GM21390 (cell line): Measurements from ENCODE around the gene TNKS1BP1.

Experiments used
- ATAC-seq: cut with Tn5 transposase; IDR thresholded peaks from one replicate; pipeline ENCODE4 v1.9.1; 2021; ENCODE audit not compliant: unreplicated experiment

The TNKS1BP1 gene

DNA sequence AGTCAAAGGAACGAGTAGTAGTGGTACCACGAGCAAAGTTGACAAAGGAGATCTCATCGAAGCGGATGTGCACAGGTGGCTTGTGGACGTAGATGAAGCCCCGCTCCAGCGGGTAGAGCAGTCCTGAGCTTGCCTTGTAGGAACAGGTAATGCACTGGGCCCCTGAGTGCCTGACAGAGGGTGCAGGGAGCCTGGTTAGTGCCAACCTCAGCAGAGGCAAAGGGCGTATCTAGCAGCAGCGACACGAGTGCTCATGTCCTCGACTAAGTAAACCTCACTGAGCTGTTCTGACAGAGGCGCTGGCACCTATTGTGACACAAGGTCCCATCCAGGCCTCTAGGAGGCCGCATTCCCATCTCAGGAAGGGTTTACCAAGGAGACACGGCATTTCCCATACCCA lies 7.0 kb upstream of the TNKS1BP1 start:
- ATAC-seq = no peak

DNA sequence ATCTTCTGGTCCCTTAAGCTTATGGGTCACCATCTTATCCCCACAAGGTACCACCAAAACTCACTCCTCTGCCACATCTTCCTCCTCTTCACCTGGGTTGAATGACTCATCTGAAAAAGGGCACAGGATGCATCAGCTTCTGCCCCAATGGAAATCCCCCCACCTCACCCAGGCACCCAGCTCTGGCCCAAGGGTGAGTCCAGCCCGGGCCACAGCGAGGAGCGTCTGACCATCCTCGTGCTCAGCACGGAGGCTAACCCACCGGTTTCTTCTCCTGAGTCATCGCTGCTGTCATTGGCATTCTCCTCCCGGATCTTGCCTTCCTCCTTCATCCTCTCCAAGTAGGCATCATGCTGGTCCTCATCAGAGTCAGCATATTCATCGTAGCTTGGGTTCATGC lies 5.3 kb upstream of the TNKS1BP1 start:
- no peak for ATAC-seq

DNA sequence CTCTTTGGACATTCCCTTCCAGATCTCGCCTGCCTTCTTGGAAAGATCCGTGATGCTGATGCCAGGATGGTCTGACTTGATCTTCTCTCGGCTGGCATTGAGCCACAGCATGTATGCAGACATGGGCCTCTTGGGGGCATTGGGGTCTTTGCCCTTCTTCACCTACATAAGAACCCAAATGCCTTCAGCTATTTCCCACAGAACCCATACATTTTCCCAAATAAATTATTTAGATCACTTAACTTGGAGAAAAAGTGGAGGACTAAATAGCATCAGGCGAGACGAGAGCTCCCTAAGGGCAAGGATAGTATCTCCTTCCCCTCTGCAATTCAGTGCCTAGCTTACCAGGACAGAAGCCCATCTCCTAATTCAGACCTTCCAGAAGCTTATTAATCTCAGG lies 3.0 kb upstream of the TNKS1BP1 start:
- no peak for ATAC-seq

DNA sequence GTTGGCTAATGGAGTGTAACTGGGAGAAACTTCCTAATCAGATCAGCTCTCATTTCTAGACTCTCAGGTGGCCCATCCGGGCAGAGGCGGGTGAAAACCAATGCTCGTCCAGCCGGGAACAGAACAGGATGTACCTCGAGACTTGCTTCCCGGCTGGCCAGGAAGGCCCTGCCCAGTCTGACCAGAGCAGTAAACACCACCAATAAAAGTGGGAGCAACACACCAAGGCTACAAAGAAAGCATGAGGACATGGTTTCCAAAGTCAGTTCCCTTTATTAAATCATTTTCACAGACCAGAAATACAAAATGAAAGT lies 940 bp upstream of the TNKS1BP1 start:
- ATAC-seq = no peak

DNA sequence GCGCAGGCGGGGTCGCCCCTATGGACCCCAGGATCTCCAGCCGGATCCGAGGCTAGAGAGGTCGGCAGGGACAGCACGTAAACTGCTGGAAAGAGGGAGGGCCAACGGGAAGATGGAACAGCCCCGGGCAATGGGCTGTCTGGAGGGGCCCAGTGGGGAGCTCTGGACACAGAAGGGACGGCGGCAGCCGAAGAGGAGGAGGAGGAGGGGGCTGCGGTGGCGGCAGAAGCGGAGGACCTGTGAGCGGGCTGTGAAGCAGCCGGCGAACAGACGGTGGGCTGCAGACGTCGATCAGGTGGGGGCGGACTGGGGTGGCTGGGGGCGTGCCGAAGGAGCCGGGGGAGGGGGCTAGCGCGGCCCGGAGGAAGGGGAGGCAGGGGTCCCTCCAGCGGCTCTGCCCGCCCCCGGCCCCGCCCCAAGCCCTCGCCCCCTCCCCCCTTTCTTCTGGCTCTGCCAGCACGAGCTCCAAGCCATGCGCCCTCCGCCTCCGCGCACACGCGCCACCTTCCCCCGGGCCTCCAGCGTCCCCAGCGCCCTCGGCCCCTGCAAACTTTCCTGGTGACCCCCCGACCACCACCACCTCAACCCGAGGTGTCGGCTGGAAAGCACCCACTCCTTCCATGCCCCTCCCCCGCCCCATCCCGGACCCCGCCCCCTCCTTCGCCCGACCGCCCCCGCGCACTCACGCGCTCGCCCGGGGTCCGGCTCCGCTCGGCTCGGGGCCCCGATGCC lies 432 bp downstream of the TNKS1BP1 start:
- ATAC-seq = no peak

DNA sequence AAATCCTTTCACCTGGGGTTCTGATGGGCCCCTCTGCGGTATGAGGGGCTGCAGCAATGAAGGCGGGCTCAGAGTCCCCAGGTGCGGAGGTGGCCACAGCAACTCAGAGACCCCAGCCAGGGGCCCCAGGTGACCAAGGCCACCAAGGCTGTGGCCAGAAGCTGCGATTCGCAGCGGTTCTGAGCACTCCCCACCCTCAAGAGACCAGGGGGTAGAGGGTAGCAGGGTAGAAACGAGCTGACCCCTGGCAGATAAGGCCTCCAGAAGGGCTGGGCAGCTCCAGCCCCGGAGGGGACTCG lies 948 bp downstream of the TNKS1BP1 start:
- no peak for ATAC-seq

DNA sequence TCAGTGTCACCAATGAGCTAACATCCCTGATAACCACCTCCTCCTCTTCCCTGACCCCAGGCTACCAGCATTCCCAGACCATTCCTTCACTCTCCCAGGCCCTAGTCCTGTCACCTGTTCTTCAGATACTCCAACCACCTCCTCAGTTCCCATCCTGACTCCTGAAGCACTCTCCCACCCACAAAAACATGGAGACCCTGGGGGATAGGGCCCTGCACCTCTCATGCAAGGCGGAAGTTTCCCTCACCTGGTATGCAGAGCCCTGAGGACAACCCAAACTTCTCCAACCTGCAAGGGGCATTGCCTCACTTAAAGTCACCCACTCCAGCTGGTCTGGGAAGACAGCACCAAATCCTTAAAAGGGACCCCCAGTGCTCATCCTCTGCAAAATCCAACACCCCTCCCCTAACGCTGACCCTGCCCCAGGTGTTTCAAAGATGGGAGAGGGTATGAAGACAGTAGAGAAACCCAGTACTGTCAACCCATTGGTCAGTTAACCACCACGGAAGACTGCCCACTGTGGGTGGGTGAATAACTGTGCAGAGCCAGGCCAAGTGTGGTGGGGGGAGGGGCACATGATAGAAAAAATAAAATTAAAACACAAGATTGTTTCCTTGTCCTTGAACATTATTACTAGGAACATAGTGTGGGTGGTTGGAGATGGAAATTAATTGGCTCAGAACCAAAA lies 1.4 kb downstream of the TNKS1BP1 start:
- ATAC-seq = no peak

DNA sequence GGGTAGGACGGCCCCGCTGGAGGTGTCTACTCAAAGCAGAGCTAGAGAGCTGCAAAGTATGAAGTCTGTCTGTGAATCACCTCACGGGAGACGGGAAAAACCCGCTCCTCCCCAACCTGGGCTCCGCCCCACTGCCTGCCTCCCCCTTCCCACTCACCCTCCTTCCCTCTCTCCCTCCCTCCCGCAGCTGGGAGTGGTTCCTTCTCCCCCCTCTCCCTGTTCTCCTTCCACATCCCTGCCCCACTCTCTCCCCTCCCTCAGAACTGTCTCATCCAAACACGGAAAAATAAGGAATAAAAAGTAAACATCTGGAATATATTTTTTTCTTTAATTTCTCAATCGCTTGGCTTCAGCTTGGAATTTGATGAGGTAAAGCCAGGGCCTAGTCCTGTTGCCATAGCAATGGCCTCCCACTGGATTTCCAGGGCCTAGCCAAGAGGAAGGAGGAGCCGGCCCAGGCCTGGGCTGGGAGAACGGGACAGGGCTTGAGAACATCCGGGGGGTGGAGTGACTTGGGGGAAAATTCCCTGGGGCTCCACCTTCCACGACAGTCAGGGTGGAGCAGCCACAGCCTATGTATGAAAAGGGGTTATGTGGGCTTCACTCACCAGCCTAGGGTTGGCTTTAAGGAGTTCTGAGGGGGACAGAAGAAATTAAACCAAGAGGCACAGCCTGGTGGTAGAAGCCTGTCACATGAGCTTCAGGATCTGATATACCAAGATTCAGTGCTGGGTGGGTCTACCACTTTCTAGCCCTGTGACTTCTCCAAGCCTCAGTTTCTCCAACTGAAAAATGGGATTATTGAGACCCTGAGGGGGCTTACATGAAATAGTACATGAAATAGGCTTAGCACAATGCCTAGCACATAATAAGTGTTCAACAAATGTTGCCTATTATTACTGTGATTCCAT lies 2.2 kb downstream of the TNKS1BP1 start:
- ATAC-seq = no peak

DNA sequence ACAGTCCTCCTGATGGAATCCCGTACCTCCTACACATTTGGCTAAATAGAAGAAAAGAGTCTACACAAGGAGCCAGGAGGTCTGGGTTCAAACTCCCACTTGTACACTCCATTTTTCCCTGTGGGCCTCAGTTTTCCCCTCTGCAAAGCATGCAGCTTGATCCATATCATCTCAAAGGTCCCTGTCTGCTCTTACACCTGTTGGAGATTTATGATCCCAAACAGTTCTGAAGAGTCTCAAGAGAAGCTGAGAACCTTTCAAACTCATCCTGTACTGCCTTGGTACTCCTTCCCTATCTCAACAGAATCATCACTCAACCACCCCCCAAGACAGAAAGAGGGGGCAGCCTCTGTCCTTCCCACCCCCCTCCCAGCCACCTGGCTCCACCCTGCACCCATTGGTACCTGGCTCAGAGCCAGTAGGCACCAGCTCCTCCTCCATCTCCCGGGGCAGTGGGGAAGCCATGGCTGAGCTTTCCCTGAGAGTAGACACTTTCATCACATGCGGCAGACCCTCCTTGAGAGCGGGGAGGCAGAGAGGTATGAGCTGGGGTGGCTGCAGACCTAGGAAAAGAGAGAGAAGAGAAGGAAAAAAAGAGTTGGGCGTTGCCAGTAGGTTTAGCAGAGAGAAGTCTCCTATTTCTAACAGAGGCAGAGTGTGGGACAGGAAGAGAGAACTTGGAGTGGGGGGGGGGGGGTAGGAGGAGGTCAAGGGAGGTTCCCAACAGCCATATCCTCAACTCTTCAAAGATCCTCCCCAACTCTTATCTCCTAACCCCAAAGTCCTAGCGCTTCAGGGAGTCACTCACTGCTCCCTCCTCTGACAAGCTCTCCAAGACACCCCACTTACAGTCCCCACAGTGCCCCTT lies 3.1 kb downstream of the TNKS1BP1 start:
- no peak for ATAC-seq

DNA sequence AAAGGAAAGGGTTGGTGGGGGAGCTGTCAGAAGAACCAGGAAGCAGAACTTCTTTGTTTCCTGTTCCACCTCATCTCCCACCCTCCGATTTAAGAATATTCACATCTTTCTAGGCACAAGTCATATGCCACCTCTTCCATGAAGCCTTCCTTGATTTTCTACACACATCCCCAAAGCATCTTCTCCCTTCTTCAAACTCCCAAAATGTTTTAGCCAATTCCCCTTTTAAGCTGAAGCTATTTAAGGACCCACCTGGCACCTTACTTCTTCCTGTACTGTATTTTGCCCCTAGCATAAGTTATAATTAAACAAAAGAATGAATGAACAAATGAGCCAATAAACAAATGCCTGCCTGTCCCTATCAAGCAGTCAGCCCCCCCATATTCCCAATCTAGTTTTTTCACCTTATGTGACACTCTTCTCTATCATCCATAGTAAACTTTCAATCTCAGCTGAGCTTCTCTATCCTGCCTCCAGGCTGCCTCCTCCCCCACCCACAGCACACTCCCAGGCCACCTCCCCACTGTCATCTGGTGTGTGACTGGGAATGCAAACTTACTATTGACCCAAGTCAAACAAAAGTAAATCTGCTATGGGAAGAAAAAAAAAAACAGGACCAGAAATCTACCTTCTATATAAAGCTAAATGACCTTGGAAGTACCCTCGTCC lies 3.9 kb downstream of the TNKS1BP1 start:
- no peak for ATAC-seq

DNA sequence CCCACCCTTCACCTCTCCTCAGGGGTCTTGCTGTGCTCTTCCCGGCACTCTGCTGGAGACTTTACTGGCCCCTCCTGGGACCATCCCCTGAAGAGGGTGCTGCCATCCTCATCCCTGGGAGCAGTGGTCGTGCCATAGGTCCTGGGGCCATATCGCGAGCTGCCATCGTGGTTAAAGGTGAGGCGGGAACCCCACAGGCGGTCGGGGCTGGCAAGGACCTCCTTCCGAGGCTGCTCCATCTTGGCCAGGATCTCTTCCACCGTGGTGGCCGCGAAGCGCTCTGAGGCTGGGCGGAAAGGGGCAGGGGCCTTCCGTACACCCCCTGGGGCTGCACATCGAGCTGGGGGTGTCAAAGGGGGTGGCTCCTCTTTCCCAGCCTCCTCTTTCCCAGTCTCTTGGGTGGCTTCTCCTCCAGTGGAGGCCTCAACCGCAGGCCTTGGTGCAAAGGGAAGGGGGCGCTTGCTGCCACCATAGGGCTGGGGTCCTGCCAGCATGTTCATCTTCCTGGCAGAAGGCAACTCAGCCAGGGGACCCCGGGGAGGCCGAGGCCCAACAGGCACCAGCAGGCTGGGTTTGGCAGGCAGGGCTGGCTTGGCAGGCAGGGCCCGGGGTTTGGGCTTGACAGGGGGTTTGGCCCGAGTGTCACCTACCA lies 4.6 kb downstream of the TNKS1BP1 start:
- no peak for ATAC-seq

DNA sequence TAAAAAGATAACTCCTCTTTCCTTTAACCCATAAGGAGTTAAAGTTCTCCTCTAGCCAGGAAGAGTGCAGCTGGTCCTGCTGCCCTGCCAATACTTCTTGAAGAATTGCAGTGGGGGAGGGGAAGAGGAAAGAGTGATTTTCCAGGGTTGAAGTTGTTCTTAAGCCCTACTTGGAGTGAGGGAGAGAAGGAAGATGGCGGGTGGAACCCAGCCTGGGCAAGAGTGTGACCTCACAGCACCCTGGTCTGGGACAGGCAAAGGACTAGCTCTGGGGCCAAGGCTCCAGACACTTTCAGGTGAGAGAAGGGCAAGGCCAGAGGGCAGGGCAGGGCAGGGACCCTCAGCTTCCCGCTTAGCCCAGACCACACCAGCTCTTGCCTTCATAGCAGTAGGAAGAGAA lies 6.6 kb downstream of the TNKS1BP1 start:
- no peak for ATAC-seq

DNA sequence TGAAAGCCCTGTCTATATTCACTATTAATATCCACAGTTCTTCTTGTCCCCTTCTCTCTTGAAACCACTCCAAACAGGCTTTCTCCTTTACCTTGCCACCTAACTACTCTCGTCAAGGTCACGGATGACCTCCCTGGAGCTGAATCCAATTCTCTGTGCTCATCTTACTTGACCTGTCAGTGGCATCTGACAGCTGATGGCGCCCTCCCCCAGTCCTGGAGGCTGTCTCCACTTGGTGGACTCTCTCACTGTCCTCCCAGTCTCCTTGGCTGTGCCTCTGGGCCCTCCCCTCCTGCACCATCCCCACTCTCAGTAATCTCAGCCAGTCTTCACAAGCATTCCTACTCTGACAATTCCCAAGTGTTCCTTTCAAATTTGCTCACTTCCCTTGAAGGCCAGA lies 8.7 kb downstream of the TNKS1BP1 start:
- ATAC-seq = no peak

DNA sequence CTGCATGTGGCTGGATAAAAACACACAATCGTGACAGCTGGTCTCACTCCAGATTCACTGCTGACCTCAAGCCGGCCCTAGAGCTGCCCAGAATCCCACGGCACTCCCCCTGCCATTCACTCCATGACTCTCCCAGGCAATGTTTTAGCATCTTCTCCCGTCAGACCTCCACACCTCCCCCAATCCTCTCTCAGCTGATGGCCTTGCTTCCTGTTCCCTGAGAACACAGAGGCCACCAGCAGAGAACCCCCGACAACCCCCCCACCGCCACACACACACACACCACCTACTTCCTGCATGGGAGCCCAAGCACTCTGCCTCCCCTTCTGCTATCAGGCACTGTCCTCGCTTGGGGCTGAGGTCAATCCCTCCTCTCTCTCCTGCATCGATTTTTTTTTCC lies 9.3 kb downstream of the TNKS1BP1 start:
- no peak for ATAC-seq

DNA sequence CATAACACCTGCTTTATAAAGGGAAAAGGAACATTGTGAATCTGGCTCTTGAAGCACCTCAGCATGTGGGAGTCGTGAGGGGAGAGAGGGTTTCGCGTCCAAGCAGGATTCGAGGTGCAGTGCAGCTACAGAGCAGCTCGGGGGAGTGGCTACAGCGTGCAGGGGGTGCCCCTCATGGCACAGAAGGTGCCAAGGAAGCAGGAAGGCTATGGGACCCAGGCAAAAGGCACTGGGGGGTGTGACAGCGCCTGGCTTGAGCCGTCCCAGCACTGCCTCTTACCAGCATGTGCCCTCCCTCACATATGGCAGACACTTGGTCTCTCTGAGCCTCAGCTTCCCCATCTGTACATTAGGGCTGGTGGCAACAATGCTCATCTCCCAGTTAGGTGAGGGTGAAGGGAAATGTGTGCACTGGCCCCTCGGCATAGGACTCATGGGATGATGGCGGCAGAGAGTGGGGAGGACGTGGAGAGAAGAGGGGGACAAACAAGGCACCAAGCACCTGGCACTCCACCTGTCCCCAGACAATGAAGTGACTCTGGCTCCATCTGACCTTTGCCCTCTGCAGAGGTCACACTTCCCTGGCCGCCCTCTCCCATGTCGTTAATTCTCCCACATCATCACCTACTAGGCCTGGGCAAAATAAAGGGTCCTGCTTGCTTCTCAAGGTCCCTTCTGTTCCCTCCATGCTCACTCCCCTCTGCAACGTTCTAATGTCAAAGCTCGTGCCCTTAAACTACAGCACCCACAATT lies 10.4 kb downstream of the TNKS1BP1 start:
- ATAC-seq = no peak

DNA sequence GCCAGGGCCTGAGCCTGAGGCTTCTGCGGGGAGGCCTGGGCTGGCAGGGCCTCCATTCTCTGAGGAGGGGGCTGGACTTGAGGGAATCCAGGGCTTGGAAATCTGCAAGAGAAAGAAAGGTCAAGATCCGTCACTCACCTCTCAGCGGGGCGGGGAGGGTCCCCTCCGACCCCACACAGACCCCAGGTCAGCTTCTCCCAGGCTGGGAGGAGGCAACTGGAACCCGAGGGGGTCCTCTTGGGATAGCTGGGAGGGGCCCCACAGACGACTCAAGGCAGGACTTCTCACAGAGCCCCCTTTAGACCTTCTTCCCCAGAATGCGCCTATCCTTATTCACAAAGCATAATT lies 11.0 kb downstream of the TNKS1BP1 start:
- no peak for ATAC-seq

DNA sequence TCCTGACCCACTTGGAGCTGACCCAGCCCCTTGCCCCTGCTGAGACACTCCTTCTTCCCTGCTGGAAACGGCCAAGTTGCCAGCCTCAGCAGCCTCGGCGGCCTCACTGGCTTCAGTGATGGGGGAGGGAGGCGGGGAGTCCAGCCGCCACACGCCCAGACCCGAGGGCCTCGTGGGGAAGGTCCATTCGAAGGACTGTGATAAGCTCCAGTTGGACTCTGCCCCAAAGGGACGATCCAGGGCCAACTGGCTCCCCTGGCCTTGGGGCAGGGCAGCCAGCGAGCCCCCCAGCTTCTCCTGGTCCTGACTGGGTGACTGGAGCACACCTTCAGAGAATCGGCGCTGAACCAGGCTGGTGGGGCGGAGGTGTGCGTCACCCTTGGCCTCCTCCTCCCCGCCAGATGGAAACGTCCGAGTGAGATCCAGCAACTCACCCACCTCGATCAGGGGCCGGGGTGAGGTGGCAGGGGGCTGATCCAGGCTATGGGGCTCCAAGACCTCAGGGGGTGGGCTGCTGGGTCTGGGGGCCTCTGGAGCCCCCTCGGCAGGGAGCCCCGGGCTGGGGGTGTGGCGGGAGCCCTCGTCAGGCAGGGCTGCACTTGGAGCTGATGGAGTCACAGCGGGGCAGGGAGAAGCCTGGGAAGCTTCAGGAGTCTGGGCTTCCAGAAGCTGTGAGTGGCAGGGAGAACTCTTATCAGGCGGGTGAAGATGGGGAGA lies 11.5 kb downstream of the TNKS1BP1 start:
- ATAC-seq = no peak

DNA sequence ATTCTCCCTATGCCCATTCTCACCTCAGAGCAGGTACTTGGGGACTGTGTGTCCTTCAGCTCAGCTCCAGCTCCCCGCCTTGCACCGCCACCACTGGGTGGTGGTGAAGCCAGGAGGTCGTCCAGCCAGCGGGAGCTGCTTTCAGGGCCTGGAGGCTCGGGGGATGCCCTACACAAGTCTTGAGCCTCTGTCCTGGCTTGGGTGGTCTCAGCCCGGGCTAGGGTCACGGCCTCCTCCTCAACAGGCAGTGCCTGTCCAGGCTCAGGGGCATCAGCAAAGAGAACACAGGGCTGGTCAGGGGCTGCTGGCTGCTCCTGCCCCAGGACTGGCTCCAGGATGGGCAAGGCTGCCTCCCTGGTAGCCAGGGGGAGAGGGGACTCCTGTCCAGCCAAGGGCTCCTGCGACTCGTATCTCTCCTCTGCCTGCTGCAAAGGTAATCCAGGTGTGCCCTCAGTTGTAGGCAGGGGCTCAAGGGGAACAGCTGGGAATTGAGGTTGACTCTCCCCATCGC lies 12.2 kb downstream of the TNKS1BP1 start:
- no peak for ATAC-seq
